OCI-LY1 (cell line): ENCODE measurements around the gene SUV39H1.

Experiments used
- H2AFZ ChIP-seq: fragments of 200-600 bp; sonication (generic), shearing (Covaris generic); 2 replicates; pipeline ENCODE4 v1.6.0; 2014; ENCODE audit warnings: antibody characterized with exemption, mild to moderate bottlenecking, low read length
- H3F3A ChIP-seq: fragments of 200-600 bp; sonication (generic), shearing (Covaris generic); 2 replicates; pipeline ENCODE4 v1.6.0; 2014; ENCODE audit warnings: mild to moderate bottlenecking, antibody characterized with exemption, low read length, moderate library complexity; ENCODE audit not compliant: insufficient read depth
- H3K27ac ChIP-seq: fragments of 200-600 bp; sonication (generic); 2 replicates; pipeline ENCODE4 v1.5.1; 2014; ENCODE audit warnings: low read length, mixed run types, mild to moderate bottlenecking, low read depth; ENCODE audit not compliant: poor library complexity, severe bottlenecking
- H3K27me3 ChIP-seq: fragments of 200-600 bp; sonication (generic); 2 replicates; pipeline ENCODE4 v1.6.0; 2014; ENCODE audit warnings: antibody characterized with exemption, mild to moderate bottlenecking, low read length, moderate library complexity; ENCODE audit not compliant: insufficient read depth
- H3K36me3 ChIP-seq: fragments of 200-600 bp; sonication (generic); 2 replicates; pipeline ENCODE4 v1.6.1; 2014; ENCODE audit warnings: mild to moderate bottlenecking, antibody characterized with exemption, low read length, moderate library complexity, mixed read lengths; ENCODE audit not compliant: insufficient read depth
- H3K4me1 ChIP-seq: fragments of 200-600 bp; sonication (generic); 2 replicates; pipeline ENCODE4 v1.5.1; 2014; ENCODE audit warnings: mild to moderate bottlenecking, low read length, moderate library complexity; ENCODE audit not compliant: insufficient read depth, severe bottlenecking
- H3K4me2 ChIP-seq: fragments of 200-600 bp; sonication (generic), shearing (Covaris generic); 2 replicates; pipeline ENCODE4 v1.6.1; 2014; ENCODE audit warnings: low read length
- H3K4me3 ChIP-seq: fragments of 200-600 bp; sonication (generic); 2 replicates; pipeline ENCODE4 v1.5.1; 2014; ENCODE audit warnings: low read length, low read depth, mild to moderate bottlenecking, mixed read lengths; ENCODE audit not compliant: poor library complexity, severe bottlenecking
- H3K79me2 ChIP-seq: fragments of 200-600 bp; shearing (Covaris generic); 2 replicates; pipeline ENCODE4 v1.6.1; 2016; ENCODE audit warnings: mixed run types, low read length, mixed read lengths; ENCODE audit not compliant: insufficient read depth
- H3K9ac ChIP-seq: fragments of 200-600 bp; sonication (generic), shearing (Covaris generic); 2 replicates; pipeline ENCODE4 v1.6.1; 2014; ENCODE audit warnings: mild to moderate bottlenecking, low read length, mixed read lengths
- H3K9me2 ChIP-seq: fragments of 200-600 bp; sonication (generic), shearing (Covaris generic); 2 replicates; pipeline ENCODE4 v1.6.1; 2014; ENCODE audit warnings: low read depth, mild to moderate bottlenecking, low read length, mixed read lengths
- H3K9me3 ChIP-seq: fragments of 200-600 bp; shearing (Covaris generic); 2 replicates; pipeline ENCODE4 v1.6.1; 2014; ENCODE audit warnings: low read length, mixed read lengths
- H4K20me1 ChIP-seq: fragments of 200-600 bp; sonication (generic), shearing (Covaris generic); 2 replicates; pipeline ENCODE4 v1.6.0; 2016; ENCODE audit warnings: mild to moderate bottlenecking, low read length; ENCODE audit not compliant: insufficient read depth
- EZH2 ChIP-seq: fragments of 200-600 bp; sonication (generic), shearing (Covaris generic); IDR thresholded peaks from 2 replicates; pipeline ENCODE4 v1.8.0; 2017; ENCODE audit warnings: borderline replicate concordance, mixed run types, mild to moderate bottlenecking, antibody characterized with exemption, low read length, moderate library complexity, mixed read lengths
- TF ChIP-seq, protein P1 (sequence below): fragments of 200-600 bp; sonication (generic), shearing (Covaris generic); IDR thresholded peaks from 2 replicates; pipeline ENCODE4 v1.5.1; 2017; ENCODE audit warnings: mild to moderate bottlenecking, antibody characterized with exemption, low read length, moderate library complexity, mixed read lengths

SUV39H1 gene

GRCh38 chrX:48745222-48745621 is 48.7 kb downstream of the SUV39H1 start:
- TF ChIP-seq EZH2 = no peak
- TF ChIP-seq, protein P1, sequence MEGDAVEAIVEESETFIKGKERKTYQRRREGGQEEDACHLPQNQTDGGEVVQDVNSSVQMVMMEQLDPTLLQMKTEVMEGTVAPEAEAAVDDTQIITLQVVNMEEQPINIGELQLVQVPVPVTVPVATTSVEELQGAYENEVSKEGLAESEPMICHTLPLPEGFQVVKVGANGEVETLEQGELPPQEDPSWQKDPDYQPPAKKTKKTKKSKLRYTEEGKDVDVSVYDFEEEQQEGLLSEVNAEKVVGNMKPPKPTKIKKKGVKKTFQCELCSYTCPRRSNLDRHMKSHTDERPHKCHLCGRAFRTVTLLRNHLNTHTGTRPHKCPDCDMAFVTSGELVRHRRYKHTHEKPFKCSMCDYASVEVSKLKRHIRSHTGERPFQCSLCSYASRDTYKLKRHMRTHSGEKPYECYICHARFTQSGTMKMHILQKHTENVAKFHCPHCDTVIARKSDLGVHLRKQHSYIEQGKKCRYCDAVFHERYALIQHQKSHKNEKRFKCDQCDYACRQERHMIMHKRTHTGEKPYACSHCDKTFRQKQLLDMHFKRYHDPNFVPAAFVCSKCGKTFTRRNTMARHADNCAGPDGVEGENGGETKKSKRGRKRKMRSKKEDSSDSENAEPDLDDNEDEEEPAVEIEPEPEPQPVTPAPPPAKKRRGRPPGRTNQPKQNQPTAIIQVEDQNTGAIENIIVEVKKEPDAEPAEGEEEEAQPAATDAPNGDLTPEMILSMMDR = no peak

GRCh38 chrX:48747415-48748016 is 51.0 kb downstream of the SUV39H1 start:
- Histone ChIP-seq H2AFZ (no peak overlapping the region), H3K9me2 (no peaks in the 10 kb centered on the region), H3K4me3 (no peak overlapping the region), H3F3A (no peaks in the 10 kb centered on the region), H3K27ac (no peak overlapping the region), H3K4me2 (no peak overlapping the region), H3K9me3 (no peaks in the 10 kb centered on the region), H3K4me1 (no peaks in the 10 kb centered on the region), H3K9ac (no peak overlapping the region), H4K20me1 (no peaks in the 10 kb centered on the region), H3K36me3 (no peaks in the 10 kb centered on the region), H3K27me3 (no peaks in the 10 kb centered on the region), H3K79me2 (no peaks in the 10 kb centered on the region)
- TF ChIP-seq, protein P1 = no peak
- TF ChIP-seq EZH2 = no peak

More at GRCh38 chrX:48745222-48745621, 48.7 kb downstream of the SUV39H1 start:
- Histone ChIP-seq H3K27me3 (no peaks in the 10 kb centered on the region), H2AFZ (no peak overlapping the region), H3K36me3 (no peaks in the 10 kb centered on the region), H3K4me3 (no peak overlapping the region), H3K4me2 (no peak overlapping the region), H3K9me2 (no peaks in the 10 kb centered on the region), H3K4me1 (no peaks in the 10 kb centered on the region), H3F3A (no peaks in the 10 kb centered on the region), H4K20me1 (no peaks in the 10 kb centered on the region), H3K9ac (no peak overlapping the region), H3K79me2 (no peaks in the 10 kb centered on the region), H3K9me3 (no peaks in the 10 kb centered on the region), H3K27ac (no peak overlapping the region)

DNA sequence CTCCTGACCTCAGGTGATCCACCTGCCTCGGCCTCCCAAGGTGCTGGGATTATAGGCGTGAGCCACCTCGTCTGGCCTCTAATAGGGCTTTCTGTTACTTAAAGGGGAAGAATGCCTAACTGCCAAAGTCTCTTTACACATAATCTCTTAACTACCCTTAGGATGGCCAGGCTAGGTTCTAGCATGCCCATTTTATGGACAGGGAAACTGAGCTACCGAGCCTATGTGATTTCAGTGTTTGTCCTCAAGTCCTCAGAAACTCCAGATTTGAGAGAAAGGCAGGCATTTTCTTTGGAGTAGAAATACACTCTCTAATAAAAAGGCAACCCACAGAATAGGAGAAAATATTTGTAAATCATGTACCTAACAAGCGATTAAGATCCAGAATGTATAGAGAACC is 52.6 kb downstream of the SUV39H1 start:
- Histone ChIP-seq H3K79me2 (no peaks in the 10 kb centered on the region), H3K4me2 (no peak overlapping the region), H3K9me2 (no peaks in the 10 kb centered on the region), H3K27me3 (no peaks in the 10 kb centered on the region), H3K4me3 (no peak overlapping the region), H2AFZ (no peak overlapping the region), H3K27ac (no peak overlapping the region), H4K20me1 (no peaks in the 10 kb centered on the region), H3K4me1 (no peaks in the 10 kb centered on the region), H3K36me3 (no peaks in the 10 kb centered on the region), H3K9me3 (no peaks in the 10 kb centered on the region), H3K9ac (no peak overlapping the region), H3F3A (no peaks in the 10 kb centered on the region)
- no peak for TF ChIP-seq EZH2
- TF ChIP-seq, protein P1 = no peak
